Forelimb muscle (tissue), 1 donor: Measurements from ENCODE around the gene GLRX5. TPM values are rescaled to one million over a fixed set of nuclear protein-coding genes. Genes with fewer than 3 reads are reported as not detected.

ENCODE experiments used
- DNase-seq: peaks from one replicate; pipeline ENCODE4 v3.0.0-alpha.2; 2013; ENCODE audit warnings: low read depth
- polyA plus RNA-seq: library from polyadenylated mRNA; unstranded; fragments of 120-200 nt; gene quantifications from one replicate; pipeline ENCODE4 v1.2.1, GENCODE V29; 2013; ENCODE audit not compliant: insufficient read length

Gene GLRX5
- 48.6 TPM for polyA plus RNA-seq

DNA sequence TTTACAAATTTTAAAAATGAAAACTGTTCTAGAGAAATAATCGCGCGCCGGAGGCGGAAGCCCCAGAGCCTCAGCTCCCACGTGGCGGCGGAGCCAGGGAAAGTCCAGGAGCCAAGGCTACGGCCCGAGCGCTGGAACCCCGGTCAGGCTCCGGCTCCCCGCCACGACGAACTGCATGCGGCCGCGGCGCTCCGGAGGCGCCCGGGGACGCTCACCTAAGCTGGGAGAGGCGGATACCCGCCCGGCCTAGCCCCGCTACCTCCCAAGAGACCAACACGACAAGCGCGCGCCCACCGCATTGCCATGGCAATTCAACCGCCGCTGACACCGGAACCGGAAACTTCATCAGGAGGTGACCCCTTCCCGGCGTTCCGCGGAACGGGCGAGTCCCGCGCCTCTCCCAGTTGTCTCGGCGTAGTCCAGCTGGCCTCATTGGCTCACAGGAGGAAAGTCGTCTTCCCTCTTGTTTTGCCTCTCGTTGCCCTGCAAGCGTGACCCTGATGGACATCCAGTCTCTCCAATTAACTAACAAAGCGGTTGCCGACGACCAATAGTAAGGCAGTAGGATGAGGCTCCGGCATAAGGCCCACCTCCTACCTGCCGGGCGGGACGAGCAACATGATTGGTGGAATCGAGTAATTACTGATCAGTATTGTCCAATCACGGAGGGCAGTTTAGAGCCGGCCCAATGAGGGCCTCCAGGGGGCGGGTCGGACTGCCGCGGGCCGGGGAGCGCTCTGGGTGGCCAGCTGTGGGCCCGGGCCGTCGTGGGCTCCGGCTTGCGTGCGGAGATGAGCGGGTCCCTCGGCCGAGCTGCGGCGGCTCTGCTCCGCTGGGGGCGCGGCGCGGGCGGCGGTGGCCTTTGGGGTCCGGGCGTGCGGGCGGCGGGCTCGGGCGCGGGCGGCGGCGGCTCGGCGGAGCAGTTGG, at the start of gene GLRX5:
TSS of gene GLRX5 (plus strand) at position 752 of the 927 bp plus-strand sequence. CDS start at position 792, 40 bp downstream.
- DNase-seq: peak; percentile 100

DNA sequence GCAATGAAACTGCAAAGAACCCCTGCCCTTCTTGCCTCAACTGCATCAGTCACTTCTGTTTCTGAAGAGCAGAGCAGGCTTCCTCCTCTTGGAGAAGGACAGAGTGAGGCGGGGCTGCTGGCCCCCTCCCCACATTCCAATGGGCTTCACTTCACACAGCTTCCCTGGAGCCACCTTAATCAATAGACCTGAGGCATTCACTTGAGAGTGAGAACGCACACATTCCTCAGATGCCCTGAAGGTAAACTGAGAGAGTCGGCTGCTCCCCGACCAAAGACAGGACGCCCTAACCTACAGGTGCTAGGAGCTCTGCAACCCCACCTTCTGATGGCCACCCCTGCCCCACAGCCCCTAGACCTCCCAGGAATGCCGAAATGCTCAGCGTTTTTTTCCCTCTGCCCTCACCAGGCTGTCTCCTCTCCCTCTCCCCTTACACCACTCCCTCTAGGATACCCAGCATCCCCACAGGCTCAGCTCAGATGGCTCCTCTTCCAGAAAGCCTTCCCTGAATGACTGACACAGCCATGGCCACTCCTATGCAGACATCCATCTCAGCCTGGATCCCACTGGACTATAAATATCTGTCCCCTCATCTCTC, 49.5 kb upstream of the GLRX5 start:
- no peak for DNase-seq

DNA sequence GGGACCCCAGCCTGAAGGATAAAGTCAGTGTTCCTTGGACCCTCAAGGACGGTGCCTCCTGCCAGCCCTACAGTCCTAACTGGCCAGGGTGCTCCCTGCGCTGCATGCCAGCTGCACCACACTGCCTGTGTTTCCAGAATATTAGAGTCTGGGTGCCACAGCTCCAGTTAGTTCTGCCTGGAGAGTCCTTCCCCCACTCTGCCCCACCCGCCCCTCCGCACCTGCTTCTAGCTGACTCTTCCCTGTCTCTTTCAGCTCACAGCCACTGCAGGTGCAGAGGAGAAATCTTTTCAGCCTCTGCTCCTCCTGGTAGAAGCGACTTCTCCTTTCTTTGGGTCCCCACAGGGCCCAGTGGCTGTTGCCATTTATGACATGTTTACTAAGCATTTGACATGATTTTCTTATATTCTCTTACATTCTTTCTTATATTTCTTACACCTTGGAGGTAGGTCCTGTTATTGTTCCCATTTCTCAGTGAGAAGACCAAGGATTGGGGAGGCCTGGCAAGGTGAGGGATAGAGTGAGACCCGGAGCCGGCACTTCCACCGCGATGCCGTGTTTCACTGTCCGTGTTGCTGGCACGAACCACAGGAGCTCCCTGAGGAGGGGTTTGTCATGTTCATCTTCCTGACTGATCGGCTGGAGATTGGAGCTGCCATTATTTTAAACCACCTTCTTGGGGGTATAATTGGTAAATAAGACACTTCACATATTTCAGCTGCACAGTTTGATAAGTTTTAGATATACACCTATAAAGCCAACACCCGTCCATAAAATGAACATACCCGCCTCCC, 47.8 kb upstream of the GLRX5 start:
- DNase-seq: no peak

DNA sequence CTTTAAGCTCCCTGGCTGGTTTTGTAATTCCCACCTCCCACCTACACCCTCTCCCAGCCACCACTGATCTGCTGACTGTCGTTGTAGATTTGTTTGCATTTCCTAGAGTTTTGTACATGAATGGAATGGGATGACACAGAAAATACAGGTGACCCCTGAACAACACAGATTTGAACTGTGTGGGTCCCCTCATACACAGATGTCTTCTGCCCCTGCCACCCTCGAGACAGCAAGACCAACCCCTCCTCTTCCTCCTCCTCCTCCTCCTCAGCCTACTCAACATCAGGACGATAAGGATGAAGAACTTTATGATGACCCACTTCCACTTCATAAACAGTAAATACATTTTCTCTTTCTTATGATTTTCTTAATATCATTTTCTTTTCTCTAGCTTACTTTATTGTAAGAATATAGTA, 47.2 kb upstream of the GLRX5 start:
- DNase-seq: no peak

GRCh38 chr14:95488376-95489213, 46.3 kb upstream of the GLRX5 start:
- no peak for DNase-seq

DNA sequence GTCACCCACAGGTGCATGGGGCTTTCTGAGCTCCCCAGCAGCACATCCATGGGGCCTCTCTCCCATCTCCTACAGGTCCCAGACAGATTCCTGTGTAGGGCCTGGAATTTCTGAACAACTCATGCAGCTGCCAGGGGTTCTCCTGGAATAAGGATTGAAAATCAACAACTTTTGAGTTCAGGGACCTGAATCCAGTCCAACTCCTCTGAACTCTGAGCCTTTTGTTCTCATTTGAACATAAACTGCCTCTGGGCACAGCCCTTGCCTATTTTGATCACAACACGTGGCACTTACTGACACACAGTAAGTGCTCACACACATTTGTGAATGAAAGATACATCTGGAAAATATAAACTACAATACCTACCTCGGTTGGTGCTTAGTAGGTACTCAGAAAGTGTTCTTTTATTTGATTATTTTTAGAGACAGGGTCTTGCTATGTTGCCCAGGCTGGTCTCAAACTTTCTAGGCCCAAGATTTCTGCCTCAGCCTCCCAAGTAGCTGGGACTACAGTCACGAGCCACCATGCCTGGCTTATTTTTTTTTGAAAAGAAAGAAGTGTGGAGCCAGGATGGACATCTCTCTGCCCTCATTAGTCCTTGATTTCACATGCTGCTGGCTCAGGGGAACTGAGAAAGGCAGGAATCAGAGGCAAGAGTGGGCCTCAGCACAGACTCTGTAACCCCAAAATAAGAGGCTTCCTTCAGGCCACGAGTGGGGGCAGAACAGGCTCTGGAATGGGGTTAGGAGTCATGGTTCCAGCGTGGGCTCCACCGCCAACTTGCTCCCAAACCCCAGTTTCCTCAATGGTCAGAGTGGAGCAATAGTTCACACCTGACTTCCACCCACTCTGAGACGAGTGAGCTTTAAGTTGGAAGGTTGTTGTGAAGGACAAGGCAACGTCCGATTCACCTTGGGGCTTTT, 45.4 kb upstream of the GLRX5 start:
- no peak for DNase-seq

DNA sequence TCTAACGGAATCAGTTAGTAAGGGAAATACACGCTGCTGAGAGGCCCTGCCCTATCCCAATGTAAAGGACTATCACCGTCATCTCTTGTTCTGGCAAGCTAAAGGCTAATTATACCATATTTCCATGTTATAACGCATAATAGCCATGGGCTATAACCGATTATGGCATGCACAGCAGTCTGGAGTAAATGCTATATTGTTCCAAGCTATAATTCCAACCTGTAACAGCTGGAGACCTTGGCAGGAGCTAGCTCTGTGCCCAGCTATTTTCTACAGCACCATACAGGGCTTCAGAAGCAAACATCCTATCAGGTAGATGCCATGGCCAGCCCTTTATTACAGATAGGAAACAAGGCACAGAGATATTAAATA, 44.7 kb upstream of the GLRX5 start:
- DNase-seq: no peak

DNA sequence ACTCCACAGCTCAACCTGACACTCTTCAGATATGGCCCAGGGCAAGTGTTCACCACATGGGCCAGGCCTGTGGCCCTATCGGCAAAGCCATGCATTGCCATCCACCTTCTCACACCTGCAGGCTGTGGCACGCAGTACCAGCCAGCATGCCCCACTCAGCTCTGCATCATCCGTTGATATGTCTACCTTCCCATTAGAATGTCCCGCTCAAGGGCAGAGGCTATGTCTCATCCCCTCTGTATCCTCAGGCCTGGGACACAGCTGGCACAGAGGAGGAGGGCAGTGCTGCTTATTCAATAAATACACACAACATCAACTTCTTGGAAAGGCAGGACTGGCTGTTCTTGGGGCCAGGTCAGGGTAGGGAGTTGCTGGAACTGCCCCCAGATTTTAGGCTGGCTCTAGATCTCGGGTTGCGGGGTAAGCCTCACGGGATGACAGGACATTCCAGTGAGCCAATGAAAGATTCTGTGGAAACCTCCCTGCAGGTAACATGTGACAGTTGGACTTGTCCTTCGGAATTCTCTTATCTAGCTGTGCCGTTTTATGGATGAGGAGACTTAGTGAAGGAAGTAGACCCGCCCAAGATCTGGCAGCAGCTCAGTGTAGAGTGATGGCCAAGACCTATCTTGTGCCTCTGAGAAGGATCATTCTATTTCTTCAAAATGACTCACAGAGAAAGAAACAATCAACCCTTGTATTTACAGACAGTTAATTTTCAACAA, 44.0 kb upstream of the GLRX5 start:
- DNase-seq: no peak

GRCh38 chr14:95491936-95492608, 42.8 kb upstream of the GLRX5 start:
- no peak for DNase-seq

- DNase-seq: no peak
These were observed 41.3 kb upstream of the GLRX5 start for GRCh38 chr14:95493503-95493902.

DNA sequence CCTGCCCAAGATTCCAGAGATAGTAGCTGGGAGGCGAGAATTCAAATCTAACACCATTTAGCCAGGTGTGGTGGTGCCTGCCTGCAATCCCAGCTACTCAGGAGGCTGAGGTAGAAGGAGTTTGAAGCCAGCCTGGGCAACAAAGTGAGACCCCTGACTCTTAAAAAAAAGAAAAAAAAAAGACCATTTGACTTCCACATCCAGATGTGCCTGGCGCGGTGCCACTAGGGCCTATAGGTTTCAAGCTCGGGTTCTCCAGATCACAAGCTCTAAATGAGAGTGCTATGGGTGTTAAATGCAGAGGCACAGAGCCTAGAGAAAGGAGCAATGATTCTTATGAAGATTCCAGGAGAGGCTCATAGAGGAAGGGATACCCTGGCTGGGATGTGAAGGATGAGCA, 40.9 kb upstream of the GLRX5 start:
- no peak for DNase-seq

DNA sequence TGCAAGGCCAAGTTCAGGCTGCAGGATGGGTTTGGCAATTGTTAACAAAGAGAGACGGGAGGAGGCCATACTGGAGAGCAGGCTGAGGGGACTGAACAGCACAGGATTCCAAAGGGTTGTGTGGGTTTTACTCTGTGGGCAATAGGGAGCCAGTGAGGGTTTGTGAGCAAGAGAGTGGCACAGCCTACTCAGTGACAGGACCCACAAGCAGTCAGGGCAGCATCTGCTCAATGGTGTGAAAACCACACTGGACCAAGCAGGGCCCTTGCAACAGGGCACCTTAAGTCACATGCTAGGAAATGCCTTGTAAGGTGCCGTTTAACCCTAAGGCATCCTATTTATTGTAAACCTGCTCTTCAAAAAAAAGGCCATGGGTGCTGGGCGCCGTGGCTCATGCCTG, 40.4 kb upstream of the GLRX5 start:
- no peak for DNase-seq

DNA sequence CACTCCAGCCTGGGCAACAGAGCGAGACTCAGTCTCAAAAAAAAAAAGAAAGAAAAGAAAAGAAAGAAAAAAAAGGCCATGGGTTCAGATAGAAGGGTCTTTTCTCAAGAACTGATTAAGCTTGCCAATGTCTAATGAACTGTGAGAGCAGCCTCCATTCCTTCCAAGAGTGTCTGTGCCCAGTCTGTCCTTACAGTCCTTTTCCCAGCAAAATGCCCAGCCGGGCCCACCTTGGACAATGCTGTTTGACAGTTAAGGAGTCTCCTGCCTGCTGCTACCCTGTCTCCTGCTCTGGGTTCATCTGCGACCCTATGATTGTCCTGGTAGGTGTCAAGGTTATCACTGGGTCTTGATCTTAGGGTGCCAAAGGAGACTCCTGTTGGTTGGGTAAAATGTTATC, 39.8 kb upstream of the GLRX5 start:
- no peak for DNase-seq

DNA sequence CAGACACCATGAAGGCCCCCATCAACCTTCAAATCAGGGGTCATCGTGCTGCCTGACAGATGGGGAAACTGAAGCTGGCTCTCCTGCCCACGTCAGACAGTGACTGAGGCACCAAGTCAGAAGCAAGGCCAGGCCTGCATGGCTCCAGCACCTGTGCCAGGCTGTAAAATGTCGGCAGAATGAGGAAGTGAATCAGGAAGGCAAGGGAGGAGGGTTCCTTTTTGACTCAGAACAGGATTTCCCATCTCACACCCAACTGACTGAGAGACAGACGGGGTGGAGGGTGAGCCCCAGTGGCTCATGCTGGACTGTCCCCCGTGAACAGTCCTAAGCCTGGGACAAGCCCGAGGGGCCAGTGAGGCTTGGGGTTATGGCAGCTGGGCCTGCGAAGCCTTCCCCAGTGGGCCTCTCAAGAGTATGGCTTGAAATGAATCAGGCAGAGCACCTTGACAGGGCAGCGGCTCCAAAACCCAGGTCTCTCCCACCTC, 39.3 kb upstream of the GLRX5 start:
- DNase-seq: no peak

DNA sequence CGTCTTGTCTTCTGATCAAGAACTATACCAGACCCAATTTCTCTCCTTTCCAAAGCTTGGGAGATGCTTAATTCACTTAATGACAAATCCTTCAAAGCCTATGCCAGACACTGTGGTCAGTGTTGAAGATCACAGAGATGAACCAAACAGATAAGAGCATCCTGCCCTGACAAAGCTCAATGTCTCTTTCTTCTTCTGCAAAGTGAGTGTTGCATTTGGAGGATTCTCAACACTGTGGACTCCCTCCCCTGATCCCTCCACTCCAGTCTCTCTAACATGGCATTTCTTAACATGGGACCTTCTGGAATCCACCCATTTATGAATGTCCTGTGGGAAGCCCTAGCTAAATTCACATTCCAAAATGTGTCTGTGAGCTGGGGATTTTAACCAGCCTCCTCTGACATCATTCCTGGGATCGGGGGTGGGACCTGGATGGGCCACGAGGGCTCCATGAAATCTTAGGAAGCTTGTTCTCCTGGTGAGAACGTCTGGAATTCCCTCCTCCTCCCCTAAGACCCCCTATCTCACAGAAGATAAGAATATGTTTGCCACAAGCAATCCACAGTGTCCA, 38.7 kb upstream of the GLRX5 start:
- no peak for DNase-seq

- DNase-seq: no peak
These were observed 38.1 kb upstream of the GLRX5 start for GRCh38 chr14:95496690-95497259.

- DNase-seq: no peak
These were observed 37.3 kb upstream of the GLRX5 start for GRCh38 chr14:95497561-95498011.
